HepG2 (cell line): Measurements from ENCODE around the gene TBC1D4.

Experiments used
- BRD4 ChIP-seq: sonication (generic); formaldehyde crosslinking; IDR thresholded peaks from 2 replicates; pipeline ENCODE4 v1.4.0; 2020; ENCODE audit warnings: missing genetic modification reagents
- CTCF ChIP-seq: sonication (generic); formaldehyde crosslinking; IDR thresholded peaks from 2 replicates; pipeline ENCODE4 v1.5.0; 2020; ENCODE audit warnings: mild to moderate bottlenecking, missing genetic modification reagents, moderate library complexity
- HCFC1 ChIP-seq: fragments of 150-350 bp; IDR thresholded peaks from 2 replicates; pipeline ENCODE4 v1.6.1; 2014; ENCODE audit warnings: low read depth, low read length
- PBX3 ChIP-seq: sonication (generic); formaldehyde crosslinking; IDR thresholded peaks from 2 replicates; pipeline ENCODE4 v1.8.1; 2023; ENCODE audit warnings: missing genetic modification reagents, inconsistent platforms, borderline replicate concordance
- PTBP1 ChIP-seq: fragments of 200-400 bp; formaldehyde crosslinking; IDR thresholded peaks from 2 replicates; pipeline ENCODE4 v1.6.1; 2018; ENCODE audit warnings: low read length, low read depth; ENCODE audit not compliant: poor library complexity, severe bottlenecking
- RFX5 ChIP-seq: IDR thresholded peaks from 2 replicates; pipeline ENCODE4 v1.6.1; 2011; ENCODE audit warnings: low read depth, low read length, improper control_type of control experiment
- SP2 ChIP-seq: sonication (generic); formaldehyde crosslinking; IDR thresholded peaks from 2 replicates; pipeline ENCODE4 v1.5.1; 2020; ENCODE audit warnings: mild to moderate bottlenecking, missing genetic modification reagents
- ZNF670 ChIP-seq: sonication (generic); formaldehyde crosslinking; IDR thresholded peaks from 2 replicates; pipeline ENCODE4 v1.8.0; 2022; ENCODE audit warnings: mild to moderate bottlenecking, missing genetic modification reagents, borderline replicate concordance
- ZNF784 ChIP-seq: sonication (generic); formaldehyde crosslinking; IDR thresholded peaks from 2 replicates; pipeline ENCODE4 v1.5.1; 2020; ENCODE audit warnings: missing genetic modification reagents, mild to moderate bottlenecking, borderline replicate concordance

- TF ChIP-seq PTBP1: no peak
- TF ChIP-seq RFX5: no peak
- no peak for TF ChIP-seq PBX3 (CRISPR knock-in tag)
- no peak for TF ChIP-seq ZNF784
- TF ChIP-seq CTCF: no peak
- TF ChIP-seq BRD4 (CRISPR knock-in tag): no peak
- TF ChIP-seq HCFC1: no peak
- no peak for TF ChIP-seq ZNF670
- no peak for TF ChIP-seq SP2 (CRISPR knock-in tag)
These were observed 150.1 kb downstream of the TBC1D4 start for GRCh38 chr13:75331792-75332349.
